Right atrium auricular region (tissue), 2 donors: Measurements from ENCODE around the gene HYI. TPM values are rescaled to one million over a fixed set of nuclear protein-coding genes. Genes with fewer than 3 reads are reported as not detected.

Experiments
- DNase-seq: peaks from one replicate; pipeline ENCODE4 v3.0.0-alpha.2; 2019; ENCODE audit warnings: low spot score
- H3K27ac ChIP-seq, 2 donors: fragments of 200-600 bp; sonication (generic); 1 replicate in 1 of 2; 2 replicates in 1 of 2; pipeline ENCODE4 v1.5.1; 2016 to 2019
- H3K27me3 ChIP-seq, 2 donors: fragments of 200-600 bp; sonication (generic); one replicate each; pipeline versions ENCODE4 v1.5.1 to v1.6.0; 2017 to 2019
- H3K36me3 ChIP-seq: fragments of 200-600 bp; sonication (generic); one replicate; pipeline ENCODE4 v1.5.1; 2016
- H3K4me1 ChIP-seq, 2 donors: fragments of 200-600 bp; sonication (generic); one replicate each; pipeline versions ENCODE4 v1.5.1 to v1.6.0; 2017 to 2019
- H3K4me3 ChIP-seq, 2 donors: fragments of 200-600 bp; sonication (generic); 1 replicate in 1 of 2; 2 replicates in 1 of 2; pipeline ENCODE4 v1.5.1; 2017 to 2019; ENCODE audit warnings: mild to moderate bottlenecking in 1 of 2, moderate library complexity in 1 of 2
- H3K9me3 ChIP-seq, 2 donors: fragments of 200-600 bp; sonication (generic); one replicate each; pipeline ENCODE4 v1.5.1; 2019
- total RNA-seq, 2 donors: library from RNA; depleted of rRNA; stranded (reverse); fragments of >200 nt; gene quantifications; one replicate each; pipeline ENCODE4 v1.1.0, GENCODE V29; 2016
- TF ChIP-seq, protein P1 (sequence below), 2 donors: fragments of 200-600 bp; sonication (generic); IDR thresholded peaks; one replicate each; pipeline ENCODE4 v1.5.1; 2019; ENCODE audit warnings: antibody characterized with exemption in 2 of 2

Gene HYI
- total RNA-seq, 2 donors from 2014 or later = 17.3 to 23.0 TPM

DNA sequence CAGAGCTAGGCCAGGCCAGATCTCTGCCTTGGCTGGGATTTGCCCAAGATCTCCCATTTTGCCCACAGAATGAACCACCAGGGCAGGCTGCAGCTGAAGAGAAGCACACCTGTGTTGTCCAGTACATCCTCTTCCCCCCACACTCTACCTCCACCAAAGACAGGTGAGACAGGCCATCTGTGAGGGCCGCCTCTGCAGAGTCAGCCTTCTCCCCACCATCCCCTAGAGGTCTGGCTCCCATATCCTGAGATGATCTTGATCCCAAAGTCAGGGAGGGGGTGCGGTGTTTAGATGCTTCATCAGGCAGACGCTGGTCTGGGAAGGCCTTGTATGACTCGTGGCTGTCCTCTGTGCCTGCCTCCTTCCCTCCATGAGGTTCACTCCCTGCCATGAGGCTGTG is 28.7 kb downstream of the HYI start:
- Histone ChIP-seq H3K9me3 (no peaks in the 10 kb centered on the region), H3K36me3 (peaks cover 100% of the 10 kb centered on the region), H3K27ac (no peak overlapping the region), H3K4me3 (no peak overlapping the region), H3K27me3 (no peaks in the 10 kb centered on the region), H3K4me1 (no peaks in the 10 kb centered on the region)
- TF ChIP-seq, protein P1, sequence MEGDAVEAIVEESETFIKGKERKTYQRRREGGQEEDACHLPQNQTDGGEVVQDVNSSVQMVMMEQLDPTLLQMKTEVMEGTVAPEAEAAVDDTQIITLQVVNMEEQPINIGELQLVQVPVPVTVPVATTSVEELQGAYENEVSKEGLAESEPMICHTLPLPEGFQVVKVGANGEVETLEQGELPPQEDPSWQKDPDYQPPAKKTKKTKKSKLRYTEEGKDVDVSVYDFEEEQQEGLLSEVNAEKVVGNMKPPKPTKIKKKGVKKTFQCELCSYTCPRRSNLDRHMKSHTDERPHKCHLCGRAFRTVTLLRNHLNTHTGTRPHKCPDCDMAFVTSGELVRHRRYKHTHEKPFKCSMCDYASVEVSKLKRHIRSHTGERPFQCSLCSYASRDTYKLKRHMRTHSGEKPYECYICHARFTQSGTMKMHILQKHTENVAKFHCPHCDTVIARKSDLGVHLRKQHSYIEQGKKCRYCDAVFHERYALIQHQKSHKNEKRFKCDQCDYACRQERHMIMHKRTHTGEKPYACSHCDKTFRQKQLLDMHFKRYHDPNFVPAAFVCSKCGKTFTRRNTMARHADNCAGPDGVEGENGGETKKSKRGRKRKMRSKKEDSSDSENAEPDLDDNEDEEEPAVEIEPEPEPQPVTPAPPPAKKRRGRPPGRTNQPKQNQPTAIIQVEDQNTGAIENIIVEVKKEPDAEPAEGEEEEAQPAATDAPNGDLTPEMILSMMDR (IDR thresholded peaks at IDR 0.05) = no peak
- DNase-seq = no peak

GRCh38 chr1:43423672-43424550 is 29.8 kb downstream of the HYI start:
- no peaks in the 10 kb centered on the region for H3K27me3 ChIP-seq
- no peak overlapping the region for H3K27ac ChIP-seq
- no peaks in the 10 kb centered on the region for H3K4me1 ChIP-seq
- H3K36me3 ChIP-seq = peaks cover 100% of the 10 kb centered on the region
- H3K9me3 ChIP-seq = no peaks in the 10 kb centered on the region
- TF ChIP-seq, protein P1 (IDR thresholded peaks at IDR 0.05) = no peak
- DNase-seq = no peak
- H3K4me3 ChIP-seq = no peak overlapping the region

DNA sequence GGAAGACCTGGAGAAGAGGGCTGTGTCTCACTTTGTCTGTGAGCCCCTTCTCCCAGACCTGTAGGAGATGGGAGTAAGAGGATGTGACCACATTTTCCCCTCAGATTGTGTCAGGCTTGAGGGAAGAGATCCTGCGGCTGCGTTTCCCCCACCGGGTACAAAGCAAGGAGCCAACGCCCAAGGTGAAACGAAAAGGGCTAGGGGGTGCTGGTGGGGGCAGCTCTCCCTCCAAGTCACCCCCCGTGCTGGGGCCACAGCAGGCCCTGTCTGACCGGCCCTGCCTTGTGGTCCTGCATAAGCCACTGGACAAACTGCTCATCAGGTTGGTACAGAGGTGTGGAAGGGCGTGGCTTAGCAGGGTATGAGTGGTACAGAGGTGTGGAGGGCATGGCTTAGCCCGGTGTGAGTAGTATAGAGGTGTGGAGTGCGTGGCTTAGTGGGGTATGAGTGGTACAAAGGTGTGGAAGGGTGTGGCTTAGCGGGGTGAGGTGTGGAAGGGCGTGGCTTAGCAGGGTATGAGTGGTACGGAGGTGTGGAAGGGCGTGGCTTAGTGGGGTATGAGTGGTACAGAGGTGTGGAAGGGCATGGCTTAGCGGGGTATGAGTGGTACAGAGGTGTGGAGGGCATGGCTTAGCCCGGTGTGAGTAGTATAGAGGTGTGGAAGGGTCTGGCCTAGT is 30.6 kb downstream of the HYI start:
- no peak for DNase-seq
- no peaks in the 10 kb centered on the region for H3K4me1 ChIP-seq

DNA sequence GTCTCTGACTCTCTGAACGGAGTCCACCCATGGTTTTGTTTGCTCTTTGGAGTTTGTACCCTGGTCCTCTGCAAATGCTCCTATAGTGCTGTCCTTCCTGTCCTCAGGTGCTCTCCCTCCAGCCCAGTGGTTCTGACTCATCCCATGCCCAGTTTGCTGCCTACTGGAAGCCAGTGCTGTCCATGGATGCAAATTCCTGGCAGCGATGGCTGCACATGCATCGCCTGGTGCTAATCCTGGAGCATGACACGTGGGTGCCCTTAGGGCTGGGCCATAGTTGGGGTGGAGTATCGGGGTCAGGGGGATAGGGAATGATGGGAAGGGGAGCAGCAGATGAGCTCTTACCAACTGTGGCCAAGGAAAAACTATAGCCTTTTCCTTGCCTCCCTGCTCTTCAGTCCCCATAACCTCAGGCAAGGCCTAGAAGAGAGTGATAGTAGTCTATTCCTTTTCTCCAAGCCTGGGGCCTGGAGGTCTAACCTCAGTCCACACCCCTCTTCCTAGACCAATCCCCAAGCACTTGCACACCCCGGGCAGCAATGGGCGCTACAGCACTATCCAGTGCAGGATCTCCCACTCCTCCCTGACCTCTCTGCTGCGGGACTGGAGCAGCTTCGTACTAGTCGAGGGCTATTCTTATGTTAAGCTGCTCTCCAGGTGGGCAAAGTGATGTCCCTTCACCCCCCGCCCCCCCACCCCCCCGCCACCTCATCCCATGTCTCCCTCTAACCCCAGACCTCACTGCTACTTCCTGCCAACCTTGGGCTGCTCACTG is 31.6 kb downstream of the HYI start:
- no peak for DNase-seq

More for the DNA sequence above, 30.6 kb downstream of the HYI start:
- TF ChIP-seq, protein P1 (IDR thresholded peaks at IDR 0.05) = no peak
- Histone ChIP-seq H3K27ac (no peak overlapping the region), H3K4me3 (no peak overlapping the region), H3K36me3 (peaks cover 100% of the 10 kb centered on the region), H3K27me3 (no peaks in the 10 kb centered on the region), H3K9me3 (no peaks in the 10 kb centered on the region)

DNA sequence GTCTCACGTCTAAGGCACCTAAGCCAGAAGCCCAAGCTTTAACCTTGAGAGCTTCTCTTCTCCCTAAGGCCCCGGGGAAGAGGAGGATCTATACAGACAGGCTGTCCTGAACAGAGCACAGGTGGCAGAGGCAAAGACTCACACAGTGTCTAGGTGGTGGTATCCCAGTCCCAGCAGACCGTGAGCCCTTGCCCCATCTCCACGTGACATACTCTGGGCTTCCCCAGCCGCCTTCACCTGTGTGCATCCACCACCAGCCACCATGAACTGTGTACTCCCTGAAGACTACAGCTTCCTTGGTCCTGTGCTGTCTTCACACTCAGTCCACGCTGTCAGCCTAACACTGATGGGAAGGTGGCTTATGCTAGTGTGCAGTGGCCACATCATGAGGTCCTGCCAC is 32.3 kb downstream of the HYI start:
- no peaks in the 10 kb centered on the region for H3K27me3 ChIP-seq
- H3K9me3 ChIP-seq = no peaks in the 10 kb centered on the region
- TF ChIP-seq, protein P1 (IDR thresholded peaks at IDR 0.05) = no peak
- H3K27ac ChIP-seq = no peak overlapping the region
- no peaks in the 10 kb centered on the region for H3K4me1 ChIP-seq
- no peak overlapping the region for H3K4me3 ChIP-seq
- DNase-seq = no peak
- H3K36me3 ChIP-seq = peaks cover 100% of the 10 kb centered on the region

More for the DNA sequence above, 31.6 kb downstream of the HYI start:
- Histone ChIP-seq H3K9me3 (no peaks in the 10 kb centered on the region), H3K27ac (no peak overlapping the region), H3K4me3 (no peak overlapping the region), H3K36me3 (peaks cover 100% of the 10 kb centered on the region), H3K27me3 (no peaks in the 10 kb centered on the region), H3K4me1 (no peaks in the 10 kb centered on the region)
- TF ChIP-seq, protein P1 (IDR thresholded peaks at IDR 0.05) = no peak
